ENCODE measurements around the gene ADAMTS6.

The ADAMTS6 gene

DNA sequence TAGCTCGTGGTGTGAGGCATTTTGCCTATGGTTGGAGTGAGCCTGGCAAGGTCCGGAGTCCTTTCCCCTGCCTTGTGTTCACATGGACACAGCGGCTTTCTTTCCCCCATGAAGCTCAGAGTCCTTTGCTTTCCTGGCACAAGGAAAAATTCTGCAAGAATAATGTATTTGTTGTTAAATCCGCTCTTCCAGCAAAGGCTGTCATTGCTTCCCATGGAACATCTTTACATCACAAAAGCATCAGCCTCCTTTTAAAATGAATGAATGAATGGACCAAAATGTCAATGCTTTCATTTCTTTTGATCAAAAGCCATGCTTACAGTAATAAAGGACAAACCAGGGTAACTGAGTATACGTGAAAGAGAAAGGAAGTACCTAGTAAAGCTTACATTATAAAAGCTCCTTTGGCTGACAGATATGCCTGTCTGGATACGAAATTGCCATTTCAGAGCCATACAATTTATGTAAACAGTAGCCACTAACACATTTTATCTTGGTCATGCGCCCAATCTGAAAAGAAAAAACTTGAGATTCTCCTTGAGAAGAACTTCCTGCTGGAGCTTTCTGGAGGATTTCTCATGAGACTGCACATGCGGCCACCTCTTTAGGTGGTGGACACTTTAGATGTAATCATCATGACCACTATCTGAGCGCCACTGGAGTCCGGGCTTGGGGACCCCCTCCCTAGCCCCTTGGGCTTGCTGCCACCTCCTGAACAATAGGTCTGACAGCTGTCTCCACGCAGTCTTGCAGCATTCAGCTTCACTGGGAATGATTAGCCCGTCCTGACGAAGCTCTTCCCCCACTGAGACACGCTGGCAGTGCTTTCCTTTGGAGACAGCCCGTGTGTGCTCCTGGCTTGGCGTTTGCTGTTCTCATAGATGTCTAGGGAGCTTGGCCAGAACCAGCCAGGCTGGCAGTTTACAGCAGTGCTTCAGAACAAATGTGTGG is 355.9 kb downstream of the ADAMTS6 start:
- DNase-seq (ENCODE audit: extremely low spot score, insufficient read length, low read depth): no peak
- no peak for FAIRE-seq

DNA sequence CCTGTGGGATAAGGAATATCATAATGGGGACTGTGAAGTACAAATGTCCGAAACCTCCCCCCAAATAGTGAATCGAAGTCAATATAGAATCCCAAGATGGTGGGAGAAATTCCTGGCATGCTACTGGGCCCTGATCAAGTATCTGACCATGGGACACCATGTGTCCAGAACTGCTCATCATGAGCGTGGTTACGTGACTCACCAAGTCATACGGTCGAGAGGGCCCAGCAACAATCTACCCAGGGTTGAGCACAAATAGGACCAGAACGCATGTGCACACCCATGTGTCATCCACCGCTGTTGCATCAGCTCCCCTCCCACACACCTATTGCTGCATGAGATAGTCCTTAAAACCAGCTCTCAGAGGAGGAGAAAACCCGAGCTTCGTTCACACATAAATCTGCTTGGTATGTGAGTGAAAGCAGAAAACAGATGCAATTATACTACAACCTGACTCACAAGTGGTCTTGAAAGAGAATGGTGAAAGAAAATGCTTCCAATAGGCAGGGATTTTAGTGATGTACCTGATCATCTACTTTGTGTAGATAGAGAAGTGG is 359.8 kb downstream of the ADAMTS6 start:
- no peak for DNase-seq (ENCODE audit: extremely low spot score, insufficient read length, low read depth)
- FAIRE-seq: no peak

DNA sequence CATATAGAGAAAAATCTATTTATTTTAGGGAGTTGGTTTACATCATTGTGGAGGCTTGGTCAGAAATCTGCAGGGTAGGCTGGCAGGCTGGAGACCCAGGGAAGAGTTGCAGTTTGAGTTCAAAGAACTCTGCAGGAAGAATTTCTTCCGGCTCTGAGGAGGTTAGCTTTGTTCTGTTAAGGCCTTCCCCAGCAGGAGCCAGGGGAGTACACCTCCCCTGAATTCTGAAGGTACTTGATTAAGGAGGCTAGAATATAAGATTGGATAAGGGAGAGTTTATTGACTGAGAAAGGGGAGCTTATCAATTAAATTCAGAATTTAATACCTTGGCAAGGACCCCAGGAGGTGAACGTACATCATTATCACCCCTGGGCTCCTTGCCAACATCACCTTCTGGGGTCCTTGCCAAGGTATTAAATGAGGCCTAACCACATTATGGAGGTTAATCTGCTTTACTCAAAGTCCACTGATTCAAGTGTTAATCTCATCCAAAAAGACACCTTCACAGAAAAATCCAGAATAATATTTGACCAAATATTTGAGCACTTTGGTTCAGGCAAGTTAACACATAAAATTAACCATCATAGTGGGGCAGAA is 361.3 kb downstream of the ADAMTS6 start:
- FAIRE-seq (no peak), DNase-seq (ENCODE audit: extremely low spot score, insufficient read length, low read depth) (no peak)

DNA sequence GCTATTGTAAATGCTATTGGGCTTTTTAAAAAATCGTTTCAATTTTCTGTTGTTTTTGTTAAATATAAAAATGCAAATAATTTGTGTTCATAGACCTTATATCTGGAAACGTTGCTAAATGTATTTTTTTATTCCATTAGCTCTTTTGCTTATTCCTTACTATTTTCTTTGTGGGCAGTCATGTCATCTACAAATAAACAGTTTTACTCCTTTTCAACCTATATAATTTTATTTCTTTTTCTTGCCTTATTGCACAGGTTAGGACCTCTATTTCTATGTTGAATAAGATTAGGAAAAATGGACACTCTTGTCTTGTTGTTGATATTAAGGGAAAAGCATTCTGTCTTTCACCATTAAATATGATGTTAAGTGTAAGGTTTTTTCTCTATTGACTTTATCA is 364.2 kb downstream of the ADAMTS6 start:
- DNase-seq (ENCODE audit: extremely low spot score, insufficient read length, low read depth): no peak
- FAIRE-seq: no peak

DNA sequence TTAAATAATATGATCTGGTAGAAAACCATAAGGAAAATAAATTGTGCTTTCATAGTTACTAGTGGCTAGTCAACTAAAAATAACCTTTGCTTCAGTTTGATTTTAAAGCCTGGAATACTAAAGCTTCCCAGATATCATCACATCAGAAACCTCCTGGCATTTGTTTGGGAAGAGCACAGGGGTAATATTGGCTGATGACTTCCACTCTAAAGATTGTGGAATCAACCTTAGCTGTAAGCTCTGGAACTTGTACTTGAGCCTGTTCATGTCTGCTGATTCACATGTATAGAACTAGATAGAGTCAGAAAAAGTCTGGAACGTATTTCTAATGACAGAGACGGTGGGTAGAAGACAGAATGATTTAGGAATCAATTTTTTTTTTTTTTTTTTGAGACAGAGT is 367.9 kb downstream of the ADAMTS6 start:
- no peak for FAIRE-seq
- no peak for DNase-seq (ENCODE audit: extremely low spot score, insufficient read length, low read depth)

DNA sequence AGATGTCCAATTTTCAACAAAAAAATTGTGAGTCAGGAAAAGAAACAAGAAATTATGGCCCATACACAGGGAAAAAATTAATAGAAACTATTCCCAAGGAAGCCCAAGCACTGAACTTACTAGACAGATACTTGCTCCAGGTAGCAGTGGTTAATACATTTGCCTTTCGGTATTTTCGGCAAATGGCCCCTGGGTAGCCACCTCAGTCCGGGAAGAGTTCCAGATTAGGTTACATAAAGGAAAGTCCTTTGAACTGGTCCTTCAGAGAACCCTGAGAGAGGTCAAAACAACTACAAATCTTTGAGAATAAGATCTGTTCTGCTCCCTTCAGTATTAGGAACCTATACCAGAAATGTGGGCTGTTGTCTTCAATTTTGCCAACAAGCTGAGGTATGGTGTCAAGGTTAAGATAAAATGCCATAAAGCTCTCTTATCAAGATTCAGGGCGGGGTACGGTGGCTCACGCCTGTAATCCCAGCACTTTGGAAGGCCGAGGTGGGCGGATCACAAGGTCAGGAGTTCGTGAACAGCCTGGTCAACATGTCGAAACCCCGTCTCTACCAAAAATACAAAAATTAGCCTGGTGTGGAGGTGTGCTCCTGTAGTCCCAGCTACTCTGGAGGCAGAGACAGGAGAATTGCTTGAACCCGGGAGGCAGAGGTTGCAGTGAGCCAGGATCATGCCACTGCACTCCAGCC is 369.6 kb downstream of the ADAMTS6 start:
- no peak for FAIRE-seq
- DNase-seq (ENCODE audit: extremely low spot score, insufficient read length, low read depth): no peak

DNA sequence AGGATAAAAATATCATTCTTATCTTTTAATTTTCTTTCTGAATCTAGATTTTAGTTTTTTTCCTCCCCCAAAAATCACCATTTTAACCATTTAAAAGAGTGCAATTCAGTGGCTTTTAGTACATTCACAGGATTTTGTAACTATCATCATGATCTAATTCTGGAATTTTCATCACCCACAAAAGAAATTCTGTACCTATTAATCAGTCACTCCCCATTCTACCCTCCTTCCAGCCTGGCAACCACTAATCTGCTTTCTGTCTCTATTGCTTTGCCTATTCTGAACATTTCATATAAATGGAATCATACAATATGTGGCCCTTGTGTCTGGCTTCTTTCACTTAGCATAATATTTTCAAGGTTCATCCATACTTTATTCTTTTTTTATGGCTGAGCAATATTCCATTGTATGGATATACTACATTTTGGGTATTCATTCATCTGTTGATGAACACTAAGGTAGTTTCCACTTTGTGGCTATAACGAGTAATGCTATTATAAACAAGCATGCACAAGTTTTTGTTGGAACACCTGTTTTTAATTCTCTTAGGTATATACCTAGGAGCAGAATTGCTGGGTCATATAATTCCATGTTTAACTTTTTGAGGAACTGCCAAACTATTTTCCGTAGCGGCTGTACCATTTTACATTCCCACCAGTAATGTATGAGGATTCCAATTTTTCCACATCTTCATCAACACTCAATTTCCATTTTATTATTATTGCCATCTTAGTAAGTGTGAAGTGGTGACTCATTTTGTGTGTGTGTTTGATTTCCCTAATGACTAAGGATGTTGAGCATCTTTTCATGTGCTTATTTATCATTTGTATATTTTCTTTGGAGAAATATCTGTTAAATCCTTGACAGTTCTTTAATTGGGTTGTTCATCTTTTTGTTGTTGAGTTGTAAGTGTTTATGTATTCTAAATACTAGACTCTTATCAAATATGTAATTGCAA is 372.7 kb downstream of the ADAMTS6 start:
- FAIRE-seq: no peak
- DNase-seq (ENCODE audit: extremely low spot score, insufficient read length, low read depth): no peak

DNA sequence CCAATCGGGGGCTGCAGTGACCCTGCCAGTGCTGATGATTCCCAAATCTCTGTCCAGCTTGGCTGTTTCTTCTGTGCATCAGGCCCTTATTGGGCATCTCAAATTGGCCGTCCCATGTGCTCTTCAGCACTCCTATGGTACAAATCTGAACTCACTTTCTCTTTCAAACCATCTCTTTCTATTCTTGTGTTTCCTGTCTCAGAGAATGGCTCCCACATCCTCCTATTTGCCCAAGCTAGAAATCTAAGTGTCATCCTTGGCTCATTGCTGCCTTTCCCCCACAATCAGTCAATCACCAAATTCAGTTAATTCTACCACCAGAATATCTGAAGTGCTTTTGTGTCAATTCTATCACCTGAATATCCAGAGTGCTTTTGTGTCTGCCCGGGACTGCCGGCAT is 376.4 kb downstream of the ADAMTS6 start:
- FAIRE-seq: peak; percentile 42

DNA sequence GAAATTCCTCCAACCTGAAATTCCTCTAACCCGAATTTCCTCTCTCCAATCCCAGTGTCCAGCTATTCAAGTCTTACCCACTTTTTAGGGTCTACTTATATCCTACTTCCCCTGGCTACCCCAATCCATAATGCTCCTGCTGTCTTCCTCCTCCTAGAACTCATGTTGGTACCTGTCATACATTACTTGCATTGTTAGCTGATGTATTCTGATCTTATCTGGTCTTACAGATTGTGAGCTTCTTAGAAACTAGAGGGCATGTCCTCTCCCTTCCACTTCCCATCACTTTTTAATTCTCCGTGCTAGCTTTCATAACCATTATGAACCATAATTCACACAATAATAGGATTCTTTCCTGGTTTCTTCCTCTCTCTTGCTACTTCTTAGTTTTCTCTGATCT is 376.9 kb downstream of the ADAMTS6 start:
- no peak for DNase-seq (ENCODE audit: extremely low spot score, insufficient read length, low read depth)
- FAIRE-seq: no peak

More for the DNA sequence above, 376.4 kb downstream of the ADAMTS6 start:
- DNase-seq (ENCODE audit: extremely low spot score, insufficient read length, low read depth): no peak

DNA sequence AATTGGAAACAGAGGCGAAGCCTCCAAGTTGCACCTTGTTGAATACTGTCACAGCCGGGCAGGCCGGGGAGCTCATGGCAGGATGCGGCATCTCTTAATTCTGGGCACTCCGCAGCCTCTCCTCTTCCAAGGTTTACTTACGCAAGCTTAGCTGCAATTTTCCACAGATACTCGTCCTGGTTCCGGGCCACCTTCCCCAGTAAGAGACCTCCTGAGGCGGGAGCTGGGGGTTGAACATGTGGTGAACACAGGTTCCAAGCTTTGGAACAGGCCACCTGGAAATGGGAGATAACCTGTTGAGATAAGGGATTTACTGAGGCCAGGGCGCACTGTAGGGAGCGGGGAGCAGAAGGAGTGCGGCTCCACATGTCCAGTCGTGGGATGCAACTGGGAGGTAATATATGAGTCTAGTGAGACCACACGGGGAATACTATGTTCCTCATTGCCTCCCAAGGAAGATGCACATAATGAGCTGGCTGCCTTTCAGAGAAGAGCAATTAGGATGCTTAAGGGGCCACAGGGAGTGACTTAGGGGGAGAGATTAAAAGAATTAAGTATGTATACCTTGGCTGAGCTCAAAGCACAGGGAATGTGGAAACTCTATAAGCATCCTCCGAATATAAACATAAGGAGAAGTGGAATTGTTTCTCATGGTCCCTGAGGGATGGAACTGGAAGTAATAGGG is 377.8 kb downstream of the ADAMTS6 start:
- FAIRE-seq (no peak), DNase-seq (ENCODE audit: extremely low spot score, insufficient read length, low read depth) (no peak)

DNA sequence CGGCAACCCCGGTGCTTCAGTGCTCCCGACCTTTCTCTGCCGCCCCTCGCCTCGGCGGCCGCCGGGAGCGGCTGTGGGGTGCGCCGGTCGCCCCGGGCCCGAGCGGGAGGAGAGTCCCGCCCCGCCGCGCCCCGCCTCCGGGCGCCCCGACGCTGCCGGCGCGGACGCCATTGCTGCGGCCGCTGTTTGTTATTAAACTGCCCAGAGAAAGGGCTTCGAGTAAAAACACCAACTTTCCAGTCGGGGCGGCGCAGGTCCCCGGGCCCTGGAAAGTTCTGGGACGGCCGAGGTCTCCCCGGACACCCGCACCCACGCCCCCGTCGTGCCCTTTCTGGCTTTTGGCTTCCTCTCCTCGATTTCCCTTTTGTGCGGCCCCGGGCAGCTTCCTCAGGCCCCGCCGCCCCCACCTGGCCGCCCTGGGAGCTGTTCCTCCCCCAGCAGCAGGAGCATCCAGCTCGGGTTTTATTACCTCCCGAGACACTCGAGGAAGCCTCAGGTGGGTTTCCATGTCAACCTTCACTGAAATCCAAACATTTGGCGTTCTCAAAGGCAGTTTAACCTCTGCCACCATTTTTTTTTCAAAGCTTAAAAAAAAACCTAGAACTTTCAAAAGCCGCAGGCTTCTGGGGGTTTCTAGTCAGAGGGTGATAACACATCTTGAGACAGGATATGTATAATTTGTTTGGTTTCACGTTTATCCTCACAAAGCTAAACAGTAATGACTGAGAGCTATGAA is 378.6 kb downstream of the ADAMTS6 start:
- DNase-seq (ENCODE audit: extremely low spot score, insufficient read length, low read depth): peak; percentile 46
- FAIRE-seq: peak; percentile 53

DNA sequence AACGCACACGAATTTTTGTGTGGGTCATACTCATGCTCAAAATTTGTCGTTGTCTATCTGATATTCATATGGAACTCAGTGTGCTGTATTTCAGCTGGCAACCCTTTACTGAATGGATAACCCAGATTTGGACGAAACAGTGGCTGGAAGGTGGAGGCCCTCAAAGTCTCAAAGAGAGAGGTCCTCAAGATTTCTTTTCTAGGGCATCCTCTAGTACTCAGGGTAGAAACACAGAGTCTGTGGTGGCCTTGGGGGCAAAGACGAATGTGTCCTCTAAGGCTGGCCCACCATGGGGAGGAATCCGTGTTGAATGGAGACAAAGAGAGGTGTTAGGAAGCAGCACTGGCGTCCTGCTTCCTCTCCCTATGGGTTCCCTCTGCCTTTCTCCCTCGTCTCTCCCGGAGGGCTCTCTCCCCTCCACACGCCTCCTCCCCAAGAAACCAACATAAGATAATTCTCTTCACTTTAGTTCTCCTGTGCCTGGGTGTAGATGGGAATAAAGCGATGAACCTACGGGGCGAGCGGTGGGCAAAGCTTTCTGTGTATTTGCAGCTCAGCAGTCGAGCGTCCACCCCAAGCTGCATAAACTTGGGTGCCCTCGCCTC is 379.2 kb downstream of the ADAMTS6 start:
- DNase-seq (ENCODE audit: extremely low spot score, insufficient read length, low read depth): no peak
- FAIRE-seq: no peak

DNA sequence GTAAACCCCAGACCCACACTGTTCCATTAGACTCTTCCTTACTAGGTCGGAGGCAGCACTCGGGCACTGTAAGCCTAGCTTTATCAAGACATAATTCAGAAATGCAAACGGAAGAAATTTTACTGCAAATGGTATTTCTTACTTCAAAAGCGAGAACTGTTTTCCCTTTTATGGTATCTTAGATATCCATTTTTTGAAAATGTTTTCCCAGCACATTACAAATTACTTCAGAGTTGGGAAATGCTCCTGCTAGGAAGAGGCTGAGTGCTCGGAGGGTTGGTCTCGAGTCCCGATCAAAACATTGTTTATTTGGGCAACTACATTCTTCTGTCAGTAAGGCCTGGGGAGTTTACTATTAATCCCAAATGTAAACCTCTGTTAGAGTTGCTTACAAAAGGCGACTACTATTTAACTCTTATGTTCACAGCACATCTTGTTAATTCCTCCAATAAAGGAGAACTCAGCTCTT is 380.1 kb downstream of the ADAMTS6 start:
- no peak for DNase-seq (ENCODE audit: extremely low spot score, insufficient read length, low read depth)
- FAIRE-seq: no peak

DNA sequence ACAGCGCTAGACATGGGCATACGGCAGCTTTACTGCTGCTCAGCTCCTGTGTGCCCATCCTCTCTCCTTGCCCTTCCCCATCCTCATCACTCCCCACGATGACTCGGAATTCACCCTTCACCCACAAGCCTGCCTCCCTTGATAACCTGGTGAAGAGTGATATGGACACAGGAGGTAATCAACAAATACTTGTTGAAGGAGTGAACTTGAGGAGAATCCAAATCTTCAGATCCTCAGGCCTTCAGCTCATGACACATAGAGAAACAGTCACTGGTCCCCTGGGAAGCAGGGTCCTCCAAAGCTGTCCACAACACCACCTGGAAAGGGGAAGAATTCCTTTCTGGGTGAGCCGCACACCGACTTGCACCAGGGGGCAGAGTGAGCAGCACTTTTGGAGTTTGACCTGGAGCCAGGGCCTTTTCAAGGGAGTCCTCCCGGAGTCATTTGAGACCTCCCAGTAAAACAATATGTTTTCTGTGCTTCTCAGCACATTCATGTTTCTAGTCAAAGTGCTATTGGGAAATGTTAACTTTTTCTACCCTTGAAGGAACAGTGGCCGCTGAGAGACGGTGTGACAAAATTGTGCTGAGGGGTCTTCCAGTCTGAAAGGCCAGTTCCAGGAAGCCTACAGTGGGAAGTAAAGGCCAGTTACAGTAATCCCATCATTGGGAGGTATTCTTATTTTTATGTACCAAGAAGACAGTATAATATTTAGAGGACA is 380.6 kb downstream of the ADAMTS6 start:
- no peak for DNase-seq (ENCODE audit: extremely low spot score, insufficient read length, low read depth)
- FAIRE-seq: no peak
